WTC11 (cell line): ENCODE results near the gene CDK18. TPM values are rescaled to one million over a fixed set of nuclear protein-coding genes. Genes with fewer than 3 reads are reported as not detected.

Experiments
- ATAC-seq: fragments of 200-7000 bp; cut with Tn5 transposase; 2 replicates; pipeline ENCODE4 v1.10.0; 2021; ENCODE audit warnings: mild to moderate bottlenecking, moderate library complexity
- CTCF ChIA-PET: fragments of 300-600 bp; sonication (Branson Sonifier 250); formaldehyde crosslinking; loops from one replicate; lab custom pipeline; 2021; ENCODE audit warnings: antibody characterized with exemption; lab: Charles Lee
- POLR2A ChIA-PET: fragments of 350-600 bp; sonication (Branson Sonifier 250); formaldehyde crosslinking; loops from one replicate; lab custom pipeline; 2021; ENCODE audit warnings: antibody characterized with exemption; lab: Charles Lee
- DNase-seq: peaks from one replicate; pipeline ENCODE4 v3.0.0; 2021; ENCODE audit warnings: low spot score
- H3K27ac Mint-ChIP-seq: 2 replicates; pipeline ENCODE4 v1.8.0; 2021; ENCODE audit warnings: mixed read lengths
- H3K27me3 Mint-ChIP-seq: 2 replicates; pipeline ENCODE4 v1.8.0; 2021; ENCODE audit warnings: low read depth, mild to moderate bottlenecking, moderate library complexity, mixed read lengths
- H3K36me3 Mint-ChIP-seq: 2 replicates; pipeline ENCODE4 v1.8.0; 2021; ENCODE audit warnings: mixed read lengths
- H3K4me1 Mint-ChIP-seq: 2 replicates; pipeline ENCODE4 v1.8.0; 2022; ENCODE audit warnings: mixed read lengths
- H3K4me3 Mint-ChIP-seq: 2 replicates; pipeline ENCODE4 v1.8.0; 2021; ENCODE audit warnings: mild to moderate bottlenecking, moderate library complexity, mixed read lengths
- H3K9me3 Mint-ChIP-seq: 2 replicates; pipeline ENCODE4 v1.8.0; 2021; ENCODE audit warnings: mixed read lengths
- ATF3 ChIP-seq: sonication (generic); formaldehyde crosslinking; conservative IDR thresholded peaks from 2 replicates; pipeline ENCODE4 v1.8.1; 2022; ENCODE audit warnings: mild to moderate bottlenecking, missing genetic modification reagents
- E2F1 ChIP-seq: sonication (generic); formaldehyde crosslinking; IDR thresholded peaks from 2 replicates; pipeline ENCODE4 v1.8.0; 2022; ENCODE audit warnings: mild to moderate bottlenecking, missing genetic modification reagents
- ESRRA ChIP-seq: sonication (generic); formaldehyde crosslinking; IDR thresholded peaks from 2 replicates; pipeline ENCODE4 v1.8.1; 2022; ENCODE audit warnings: mild to moderate bottlenecking, missing genetic modification reagents, borderline replicate concordance
- IRF1 ChIP-seq: sonication (generic); formaldehyde crosslinking; IDR thresholded peaks from 2 replicates; pipeline ENCODE4 v1.8.0; 2023; ENCODE audit warnings: missing genetic modification reagents
- MAX ChIP-seq: sonication (generic); formaldehyde crosslinking; IDR thresholded peaks from 2 replicates; pipeline ENCODE4 v1.8.0; 2022; ENCODE audit warnings: mild to moderate bottlenecking, missing genetic modification reagents
- MLX ChIP-seq: sonication (generic); formaldehyde crosslinking; IDR thresholded peaks from 2 replicates; pipeline ENCODE4 v1.8.1; 2023; ENCODE audit warnings: mild to moderate bottlenecking, missing genetic modification reagents, moderate library complexity
- MYBL2 ChIP-seq: sonication (generic); formaldehyde crosslinking; IDR thresholded peaks from 2 replicates; pipeline ENCODE4 v1.8.1; 2023; ENCODE audit warnings: mild to moderate bottlenecking, moderate library complexity, missing genetic modification reagents
- NFE2L1 ChIP-seq: sonication (generic); formaldehyde crosslinking; IDR thresholded peaks from 2 replicates; pipeline ENCODE4 v1.8.1; 2023; ENCODE audit warnings: missing genetic modification reagents
- NR2C2 ChIP-seq: sonication (generic); formaldehyde crosslinking; IDR thresholded peaks from 2 replicates; pipeline ENCODE4 v1.8.0; 2022; ENCODE audit warnings: mild to moderate bottlenecking, missing genetic modification reagents
- RELA ChIP-seq: sonication (generic); formaldehyde crosslinking; IDR thresholded peaks from 2 replicates; pipeline ENCODE4 v1.8.1; 2022; ENCODE audit warnings: missing genetic modification reagents, mild to moderate bottlenecking, borderline replicate concordance
- SOX15 ChIP-seq: fragments of 250-450 bp; sonication (Bioruptor Pico); IDR thresholded peaks from 2 replicates; pipeline ENCODE4 v1.9.0; 2021; ENCODE audit warnings: mild to moderate bottlenecking
- ZBTB43 ChIP-seq: sonication (generic); formaldehyde crosslinking; IDR thresholded peaks from 2 replicates; pipeline ENCODE4 v1.8.1; 2023; ENCODE audit warnings: mild to moderate bottlenecking, missing genetic modification reagents
- ZNF512 ChIP-seq: sonication (generic); formaldehyde crosslinking; IDR thresholded peaks from 2 replicates; pipeline ENCODE4 v1.8.1; 2022; ENCODE audit warnings: missing genetic modification reagents, borderline replicate concordance
- total RNA-seq: library from RNA; stranded (reverse); gene quantifications from 3 replicates; pipeline ENCODE4 v1.2.3, GENCODE V29; 2021

The CDK18 gene
- total RNA-seq, 1 experiment from 2014 or later, result 71.9 TPM

- ATAC-seq, result peak; percentile 59
- no peak for DNase-seq
- H3K36me3 Mint-ChIP-seq, result no peaks in the 10 kb centered on the region
- no peak for TF ChIP-seq E2F1 (CRISPR knock-in tag)
- peak; percentile 91; the same call in 1 of the 2 replicates for TF ChIP-seq ESRRA (CRISPR knock-in tag)
- no peak for TF ChIP-seq RELA (CRISPR knock-in tag)
- TF ChIP-seq ZNF512 (CRISPR knock-in tag), result no peak
- no peak for TF ChIP-seq ATF3
- 0 out of 2 replicates have a peak, but pooled peaks have one; percentile 44 for TF ChIP-seq MAX
- TF ChIP-seq MYBL2, result no peak
- ChIA-PET CTCF (interaction anchor here (0.8 to 24.0 kb wide), 6 partner anchors 11 to 163 kb away, joined by 4 to 613 read pairs (median 9); no protein-coding TSS in a partner anchor), POLR2A (interaction anchor here (1.2 kb wide), 1 partner anchor 39 kb away, joined by 3 read pairs; no protein-coding TSS in a partner anchor)
- peaks cover 8% of the 10 kb centered on the region for H3K9me3 Mint-ChIP-seq
- no peak overlapping the region; the same call in 1 of the 2 replicates for H3K4me3 Mint-ChIP-seq
- H3K27ac Mint-ChIP-seq, result peak overlapping the region; percentile 84; the same call in 1 of the 2 replicates
- H3K27me3 Mint-ChIP-seq, result peaks cover 21% of the 10 kb centered on the region
- H3K4me1 Mint-ChIP-seq, result peaks cover 45% of the 10 kb centered on the region
These were observed 9.1 kb upstream of the CDK18 start for GRCh38 chr1:205495237-205495823.

- Mint-ChIP-seq H3K4me1 (peaks cover 55% of the 10 kb centered on the region), H3K9me3 (peaks cover 8% of the 10 kb centered on the region), H3K4me3 (no peak overlapping the region), H3K36me3 (no peaks in the 10 kb centered on the region), H3K27ac (no peak overlapping the region), H3K27me3 (peaks cover 20% of the 10 kb centered on the region)
- TF ChIP-seq ZNF512 (CRISPR knock-in tag), result no peak
- TF ChIP-seq ZBTB43 (CRISPR knock-in tag), result no peak
- TF ChIP-seq MLX (CRISPR knock-in tag), result no peak
- no peak for TF ChIP-seq SOX15 (CRISPR knock-in tag)
- no peak for TF ChIP-seq NR2C2 (CRISPR knock-in tag)
- TF ChIP-seq IRF1 (CRISPR knock-in tag), result no peak
- no peak for TF ChIP-seq NFE2L1
- DNase-seq (no peak), ATAC-seq (no peak)
- CTCF ChIA-PET, result interaction anchor here (1.3 to 24.0 kb wide), 3 partner anchors 12 to 142 kb away, joined by 11 to 613 read pairs (median 32); no protein-coding TSS in a partner anchor
- POLR2A ChIA-PET, result interaction anchor here (1.2 kb wide), 1 partner anchor 40 kb away, joined by 3 read pairs; no protein-coding TSS in a partner anchor
These were observed 7.8 kb upstream of the CDK18 start for GRCh38 chr1:205496661-205497060.
